GM12878 (cell line): ENCODE data around the gene CCR5. TPM values are rescaled to one million over a fixed set of nuclear protein-coding genes. Genes with fewer than 3 reads are reported as not detected.

Experiments
- ATAC-seq: fragments of 200-7000 bp; cut with Tn5 transposase; 3 replicates; pipeline ENCODE4 v1.9.1; 2020; ENCODE audit warnings: mild to moderate bottlenecking, moderate library complexity
- BruUV-seq: library from RNA; stranded (reverse); fragments of 400-500 nt; replicated peaks from 2 replicates; lab custom pipeline; 2021; lab: Mats Ljungman, UMichigan
- CTCF ChIA-PET: fragments of 300-600 bp; sonication (Branson Sonifier 250); formaldehyde crosslinking; extraction: SDS; loops from one replicate; lab custom pipeline; 2021; ENCODE audit warnings: inconsistent platforms; lab: Yijun Ruan, JAX
- POLR2A ChIA-PET: fragments of 350-600 bp; formaldehyde crosslinking; extraction: SDS; loops from one replicate; lab custom pipeline; 2021; ENCODE audit warnings: inconsistent platforms; lab: Charles Lee
- RAD21 ChIA-PET: fragments of 300-600 bp; sonication (Branson Sonifier 250); formaldehyde crosslinking; loops from one replicate; lab custom pipeline; 2023; ENCODE audit warnings: antibody characterized with exemption; ENCODE audit not compliant: unreplicated experiment; lab: Charles Lee
- SMC1A ChIA-PET: fragments of 300-600 bp; sonication (Branson Sonifier 250); formaldehyde crosslinking; loops from one replicate; lab custom pipeline; 2023; ENCODE audit not compliant: unreplicated experiment, uncharacterized antibody; lab: Charles Lee
- DNase-seq: peaks from one replicate; pipeline ENCODE4 v3.0.0-alpha.2; 2011; ENCODE audit warnings: low read depth, low spot score
- FAIRE-seq: peaks from 3 replicates; lab custom pipeline; 2011; peaks lifted over from hg19 to GRCh38; lab: Jason Lieb, UNC
- H2AFZ ChIP-seq: 2 replicates; pipeline ENCODE4 v1.6.0; 2011; ENCODE audit warnings: low read depth, low read length, control low read depth; ENCODE audit not compliant: control insufficient read depth
- H3K27ac ChIP-seq: 2 replicates; pipeline ENCODE4 v1.5.1; 2011; ENCODE audit warnings: control low read depth; ENCODE audit not compliant: control insufficient read depth, insufficient read depth
- H3K27me3 ChIP-seq, 2 experiments: replicated peaks in 1 of 2; 2 replicates each; pipeline versions ENCODE4 v1.6.0 to v1.6.1; 2011; ENCODE audit warnings: low read length in 1 of 2; ENCODE audit not compliant: control insufficient read depth in 2 of 2, insufficient read depth in 2 of 2
- H3K36me3 ChIP-seq, 2 experiments: 2 replicates each; pipeline ENCODE4 v1.5.1; 2011; ENCODE audit warnings: low read length in 1 of 2; ENCODE audit not compliant: control insufficient read depth in 2 of 2, insufficient read depth in 2 of 2
- H3K4me1 ChIP-seq: 2 replicates; pipeline ENCODE4 v1.6.1; 2011; ENCODE audit warnings: mild to moderate bottlenecking, low read length, moderate library complexity, mixed read lengths; ENCODE audit not compliant: control insufficient read depth, insufficient read depth
- H3K4me2 ChIP-seq: 2 replicates; pipeline ENCODE4 v1.6.0; 2011; ENCODE audit warnings: control low read depth; ENCODE audit not compliant: control insufficient read depth, insufficient read depth
- H3K4me3 ChIP-seq: fragments of 200-600 bp; sonication (generic); 2 replicates; pipeline ENCODE4 v1.5.1; 2016
- H3K79me2 ChIP-seq: 2 replicates; pipeline ENCODE4 v1.6.0; 2011; ENCODE audit warnings: low read length; ENCODE audit not compliant: control insufficient read depth, insufficient read depth
- H3K9ac ChIP-seq: 2 replicates; pipeline ENCODE4 v1.8.0; 2011; ENCODE audit warnings: low read length, control low read depth, mixed read lengths; ENCODE audit not compliant: control insufficient read depth, insufficient read depth
- H3K9me3 ChIP-seq: replicated peaks from 3 replicates; pipeline ENCODE4 v1.5.1; 2011; ENCODE audit warnings: mild to moderate bottlenecking, low read length; ENCODE audit not compliant: control insufficient read depth, insufficient read depth
- H4K20me1 ChIP-seq: 2 replicates; pipeline ENCODE4 v1.6.0; 2011; ENCODE audit not compliant: control insufficient read depth, insufficient read depth
- DPF2 ChIP-seq: fragments of 450-650 bp; IDR thresholded peaks from 2 replicates; pipeline ENCODE4 v1.6.1; 2017; ENCODE audit warnings: mild to moderate bottlenecking
- IRF3 ChIP-seq: fragments of 450-650 bp; IDR thresholded peaks from 2 replicates; pipeline ENCODE4 v1.6.1; 2014; ENCODE audit warnings: mild to moderate bottlenecking
- IRF4 ChIP-seq: IDR thresholded peaks from 2 replicates; pipeline ENCODE4 v1.6.1; 2011; ENCODE audit warnings: low read depth, low read length
- NR2F1 ChIP-seq: fragments of 450-650 bp; conservative IDR thresholded peaks from 2 replicates; pipeline ENCODE4 v1.6.1; 2017; ENCODE audit warnings: mild to moderate bottlenecking
- POLR2AphosphoS5 ChIP-seq: IDR thresholded peaks from 2 replicates; pipeline ENCODE4 v1.6.1; 2011; ENCODE audit warnings: mild to moderate bottlenecking, low read length, inconsistent platforms
- RAD21 ChIP-seq: IDR thresholded peaks from 2 replicates; pipeline ENCODE4 v1.6.1; 2011; ENCODE audit warnings: mild to moderate bottlenecking, low read depth, low read length, moderate library complexity; ENCODE audit not compliant: insufficient read depth
- RAD51 ChIP-seq: fragments of 450-650 bp; IDR thresholded peaks from 2 replicates; pipeline ENCODE4 v1.6.1; 2016; ENCODE audit warnings: moderate library complexity, mild to moderate bottlenecking, inconsistent platforms
- RELA ChIP-seq: fragments of 450-650 bp; IDR thresholded peaks from 2 replicates; pipeline ENCODE4 v1.8.0; 2014; ENCODE audit warnings: borderline replicate concordance; ENCODE audit not compliant: partially characterized antibody
- RFX5 ChIP-seq: IDR thresholded peaks from 2 replicates; pipeline ENCODE4 v1.6.1; 2011; ENCODE audit warnings: low read depth, low read length, improper control_type of control experiment
- SMARCA5 ChIP-seq: fragments of 450-650 bp; IDR thresholded peaks from 2 replicates; pipeline ENCODE4 v1.6.1; 2017; ENCODE audit warnings: mild to moderate bottlenecking
- TCF12 ChIP-seq: IDR thresholded peaks from 2 replicates; pipeline ENCODE4 v1.6.1; 2011; ENCODE audit warnings: low read depth, mild to moderate bottlenecking, low read length
- WGBS: methylation state at CpG from one replicate; pipeline ENCODE4 v1.1.6; 2016; ENCODE audit warnings: low lambda C conversion rate; ENCODE audit not compliant: insufficient replicate concordance, insufficient coverage; ENCODE audit errors: missing lambda C conversion rate; 5-methylcytosine and 5-hydroxymethylcytosine counted together
- in situ Hi-C: fragments of 300-500 bp; cut with MboI; formaldehyde crosslinking; loops from 9 replicates; pipeline ENCODE4 v1.14.3; 2018; ENCODE audit warnings: mixed read lengths
- intact Hi-C: fragments of 100-400 bp; cut with micrococcal nuclease; formaldehyde crosslinking; loops from one replicate; pipeline ENCODE4 v1.14.2; 2022; ENCODE audit not compliant: unreplicated experiment
- polyA plus RNA-seq, 11 experiments: library from polyadenylated mRNA; depleted of rRNA in 4 of 11; unstranded in 6 of 11; stranded (reverse) in 5 of 11; fragments of >200 nt; fragmentation: Nextera tagmentation in 4 of 11; fragmentation: Illumina TruSeq in 1 of 11; extraction: Ambion mirVana in 4 of 11; extraction: Trizol in 1 of 11; gene quantifications; 1 replicate in 1 of 11; 2 replicates in 10 of 11; pipeline versions ENCODE4 v1.2.1 to v1.2.3, GENCODE V29; 2011 to 2016; ENCODE audit warnings: inconsistent platforms in 2 of 11, missing spikeins in 2 of 11, low read depth in 1 of 11
- total RNA-seq, 4 experiments: library from RNA; depleted of rRNA in 3 of 4; stranded (reverse); fragments of >200 nt in 3 of 4; fragmentation: Illumina TruSeq in 1 of 4; extraction: Trizol in 1 of 4; gene quantifications; 2 replicates each; pipeline versions ENCODE4 v1.2.1 to v1.2.3, GENCODE V29; 2013 to 2021
- TF ChIP-seq, protein P1 (sequence below): IDR thresholded peaks from 2 replicates; pipeline ENCODE4 v1.6.1; 2012; ENCODE audit warnings: low read depth, low read length, improper control_type of control experiment

CCR5 gene
- total and polyA plus RNA-seq, 10 of the 15 experiments (the other 5 are each of a cell fraction or from before 2014, with no cell fraction given) = 0.17 to 1.6 (median 0.82) TPM; not detected in 1

- POLR2A ChIA-PET = no interaction called here
- RAD21 ChIA-PET = interaction anchor here (1.0 to 1.2 kb wide), 2 partner anchors 10 to 208 kb away, joined by 3 read pairs; partner anchors contain the start of gene CCR1
- TF ChIP-seq TCF12 (0 out of 2 replicates have a peak, but pooled peaks have one; percentile 41), IRF3 (no peak), NR2F1 (peak; percentile 84)
- Histone ChIP-seq H3K27me3 (no peaks in the 10 kb centered on the region), H3K9ac (no peak overlapping the region), H3K9me3 (no peaks in the 10 kb centered on the region), H2AFZ (no peak overlapping the region), H3K36me3 (no peaks in the 10 kb centered on the region), H3K4me2 (no peak overlapping the region), H3K27ac (no peak overlapping the region), H3K4me1 (no peaks in the 10 kb centered on the region), H3K4me3 (no peak overlapping the region), H4K20me1 (no peaks in the 10 kb centered on the region), H3K79me2 (no peaks in the 10 kb centered on the region)
- DNase-seq (no peak), FAIRE-seq (no peak), ATAC-seq (no peak)
- in situ Hi-C loops (no loop called here), intact Hi-C loops (no loop called here)
- BruUV-seq = no TSS peak
- 32% methylated on average over 10 of the region's 10 CpGs for WGBS
- SMC1A ChIA-PET = interaction anchor here (1.0 to 1.6 kb wide), 4 partner anchors 19 to 200 kb away, joined by 3 to 4 read pairs (median 3); no protein-coding TSS in a partner anchor
- CTCF ChIA-PET = no interaction called here
Measured at GRCh38 chr3:46416125-46416810, 45.5 kb downstream of the CCR5 start.

DNA sequence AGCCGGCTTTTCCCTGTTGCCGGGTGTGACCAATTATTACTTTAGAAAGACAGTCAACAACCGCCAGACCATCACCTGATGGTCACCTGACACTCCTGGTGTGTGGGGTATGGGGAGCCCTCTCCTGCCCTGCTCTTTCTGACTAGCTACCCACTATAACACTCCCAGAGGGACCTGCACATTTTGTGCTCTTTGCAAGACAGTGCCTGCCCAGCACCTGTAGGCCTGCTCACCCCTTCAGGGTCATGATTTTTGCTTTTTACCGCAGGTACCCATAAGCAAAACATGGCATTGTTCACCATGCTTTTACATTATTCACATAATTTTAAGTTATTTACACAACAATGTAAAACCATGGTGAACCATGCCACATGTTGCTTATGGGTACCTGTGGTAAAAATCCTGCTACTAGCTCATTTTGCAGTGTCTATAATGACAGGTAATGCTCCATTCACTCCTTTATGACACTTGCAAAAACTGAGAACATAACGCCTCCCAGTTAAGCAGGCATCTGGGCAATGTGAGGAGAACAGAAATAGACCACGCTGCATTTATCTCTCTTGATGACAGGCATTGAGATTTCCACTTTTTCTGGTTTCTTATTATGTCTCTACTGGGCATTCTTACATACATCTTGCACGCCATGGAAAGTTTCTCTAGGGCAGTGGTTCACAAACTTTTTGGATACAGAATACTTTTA lies 46.2 kb downstream of the CCR5 start:
- no peak overlapping the region for H2AFZ ChIP-seq
- intact Hi-C loops (no loop called here), in situ Hi-C loops (no loop called here)
- no TSS peak for BruUV-seq
- no peaks in the 10 kb centered on the region for H3K9me3 ChIP-seq
- RAD21 ChIA-PET = interaction anchor here (1.0 to 1.2 kb wide), 2 partner anchors 9 to 208 kb away, joined by 3 read pairs; partner anchors contain the start of gene CCR1
- H3K4me3 ChIP-seq = no peak overlapping the region
- CTCF ChIA-PET = interaction anchor here (0.7 kb wide), 1 partner anchor 420 kb away, joined by 3 read pairs; no protein-coding TSS in a partner anchor
- H4K20me1 ChIP-seq = no peaks in the 10 kb centered on the region
- H3K27ac ChIP-seq = no peak overlapping the region
- DNase-seq (no peak), ATAC-seq (peak; percentile 26), FAIRE-seq (no peak)
- H3K36me3 ChIP-seq = no peaks in the 10 kb centered on the region
- H3K4me1 ChIP-seq = no peaks in the 10 kb centered on the region
- no peaks in the 10 kb centered on the region for H3K79me2 ChIP-seq
- H3K27me3 ChIP-seq = no peaks in the 10 kb centered on the region
- SMC1A ChIA-PET = interaction anchor here (1.2 to 1.6 kb wide), 3 partner anchors 18 to 201 kb away, joined by 3 to 4 read pairs (median 3); no protein-coding TSS in a partner anchor
- TF ChIP-seq RFX5 (no peak), RELA (no peak), DPF2 (no peak), RAD51 (peak; percentile 71), IRF4 (no peak), RAD21 (no peak), POLR2AphosphoS5 (no peak), SMARCA5 (no peak), NR2F1 (peak; percentile 26; the same call in 1 of the 2 replicates)
- TF ChIP-seq, protein P1, sequence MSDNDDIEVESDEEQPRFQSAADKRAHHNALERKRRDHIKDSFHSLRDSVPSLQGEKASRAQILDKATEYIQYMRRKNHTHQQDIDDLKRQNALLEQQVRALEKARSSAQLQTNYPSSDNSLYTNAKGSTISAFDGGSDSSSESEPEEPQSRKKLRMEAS = no peak
- no peak overlapping the region for H3K9ac ChIP-seq
- POLR2A ChIA-PET = no interaction called here
- H3K4me2 ChIP-seq = no peak overlapping the region
- 39% methylated on average over 7 of the region's 7 CpGs for WGBS
